HG02840 (cell line): ENCODE data around the gene TAX1BP3.

Experiments
- ATAC-seq: cut with Tn5 transposase; IDR thresholded peaks from one replicate; pipeline ENCODE4 v1.9.1; 2021; ENCODE audit warnings: mild to moderate bottlenecking, moderate library complexity, moderate number of reproducible peaks; ENCODE audit not compliant: unreplicated experiment, low FRiP score

TAX1BP3 gene

GRCh38 chr17:3689262-3690093, 21.1 kb upstream of the TAX1BP3 start:
- ATAC-seq, result no peak

GRCh38 chr17:3688852-3689261, 20.5 kb upstream of the TAX1BP3 start:
- ATAC-seq, result no peak

- ATAC-seq, result no peak
Observed at GRCh38 chr17:3688027-3688553, 19.7 kb upstream of the TAX1BP3 start.

DNA sequence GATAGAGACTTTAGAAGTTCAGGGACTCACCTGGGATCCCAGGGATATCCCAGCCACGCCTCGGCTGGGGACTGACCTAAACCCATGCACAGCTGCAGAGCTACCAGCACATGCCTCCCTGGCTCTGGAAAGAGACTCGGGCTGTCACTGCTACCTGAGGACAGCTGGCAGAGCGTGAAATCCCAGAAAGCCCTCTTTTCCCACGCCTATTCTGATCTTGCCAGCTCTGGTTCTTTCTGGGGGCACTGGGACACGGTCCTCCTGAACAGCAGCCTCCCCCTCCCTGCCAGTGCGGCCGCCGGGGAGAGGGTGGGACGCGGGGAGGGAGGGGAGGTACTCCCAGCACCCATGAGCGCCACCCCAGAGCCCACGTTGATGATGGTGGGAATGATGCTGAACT, 16.8 kb upstream of the TAX1BP3 start:
- ATAC-seq, result no peak

DNA sequence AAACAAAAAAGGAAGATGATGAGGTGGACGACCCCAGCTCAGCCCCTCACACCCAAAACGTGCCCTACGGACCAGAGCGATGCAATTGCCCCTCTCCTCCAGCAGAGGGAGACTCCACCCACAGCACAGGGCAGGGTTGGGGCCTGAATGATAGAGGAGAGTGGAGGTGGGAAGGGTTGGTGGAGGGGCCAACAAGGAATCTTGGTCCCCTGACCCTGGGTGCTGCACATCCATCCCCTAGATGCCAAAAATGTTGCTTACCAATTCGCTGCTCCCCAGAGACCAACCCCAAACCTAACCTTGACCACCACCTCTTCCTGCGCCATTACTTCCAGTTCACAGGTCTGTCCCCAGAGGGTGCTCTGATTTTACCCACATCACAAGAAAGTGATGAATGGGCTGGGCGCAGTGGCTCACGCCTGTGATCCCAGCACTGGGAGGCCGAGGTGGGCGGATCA, 14.7 kb upstream of the TAX1BP3 start:
- ATAC-seq, result no peak

DNA sequence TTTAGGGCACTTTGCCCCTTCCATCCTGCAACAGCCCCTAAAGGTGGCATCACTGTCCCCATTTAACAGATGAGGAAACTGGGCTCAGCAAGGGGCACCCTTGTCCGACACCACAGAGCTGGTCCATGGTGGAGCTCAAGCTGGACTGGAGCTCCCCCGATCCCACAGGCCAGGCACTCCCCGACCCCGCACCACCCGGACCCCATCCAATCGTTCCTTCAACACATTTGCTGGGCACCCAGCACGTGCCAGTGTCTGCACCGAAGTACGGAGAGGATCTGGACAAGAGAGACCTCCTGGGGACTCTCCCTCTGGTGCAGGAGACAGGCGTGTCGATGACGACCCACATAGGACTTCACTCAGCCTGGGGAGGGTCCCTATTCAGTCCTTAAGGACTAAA, 13.7 kb upstream of the TAX1BP3 start:
- no peak for ATAC-seq

- ATAC-seq, result no peak
Observed at GRCh38 chr17:3681565-3681964, 13.2 kb upstream of the TAX1BP3 start.

DNA sequence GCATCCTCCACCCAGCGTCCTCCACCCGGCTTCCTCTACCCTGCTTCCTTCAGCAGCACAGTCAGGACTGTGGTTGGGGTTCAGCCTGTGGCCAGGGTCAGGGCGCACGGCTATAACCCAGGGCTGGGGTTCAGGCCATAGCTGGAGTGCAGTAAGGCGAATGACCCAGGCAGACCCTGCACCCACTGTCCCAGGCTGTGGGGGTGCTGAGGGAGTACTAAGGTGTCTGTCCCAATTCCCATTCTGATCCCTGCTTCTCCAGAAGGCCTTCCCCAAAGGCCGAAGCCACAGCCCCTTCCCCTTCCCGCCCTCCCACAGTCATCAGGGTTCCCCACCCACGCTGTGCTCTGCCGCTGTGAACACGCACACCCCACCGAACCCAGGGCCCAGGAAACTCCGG, 12.7 kb upstream of the TAX1BP3 start:
- no peak for ATAC-seq

- no peak for ATAC-seq
Observed at GRCh38 chr17:3679531-3680126, 11.3 kb upstream of the TAX1BP3 start.

- ATAC-seq, result no peak
Observed at GRCh38 chr17:3678821-3679530, 10.6 kb upstream of the TAX1BP3 start.

- no peak for ATAC-seq
Observed at GRCh38 chr17:3678095-3678820, 9.9 kb upstream of the TAX1BP3 start.

- no peak for ATAC-seq
Observed at GRCh38 chr17:3675886-3676285, 7.5 kb upstream of the TAX1BP3 start.

- ATAC-seq, result no peak
Observed at GRCh38 chr17:3672571-3672970, 4.2 kb upstream of the TAX1BP3 start.

DNA sequence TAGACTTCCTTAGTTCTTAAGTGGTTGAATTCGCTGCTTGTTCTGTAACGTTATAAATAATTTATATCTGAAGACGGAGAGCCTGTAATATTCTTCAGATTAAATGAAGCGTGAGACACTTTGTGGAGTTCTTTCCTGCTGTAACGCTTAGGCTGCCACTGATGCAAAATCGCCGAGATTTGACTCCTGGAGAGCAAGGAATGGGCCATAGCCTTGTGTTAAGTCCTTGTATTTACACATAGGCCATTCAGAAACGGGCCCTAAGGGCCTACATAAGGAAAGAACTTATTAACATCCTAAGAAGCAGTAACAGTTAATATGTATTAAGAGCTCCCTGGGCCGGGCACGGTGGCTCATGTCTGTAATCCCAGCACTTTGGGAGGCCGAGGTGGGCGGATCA, 1.2 kb upstream of the TAX1BP3 start:
- ATAC-seq, result no peak

DNA sequence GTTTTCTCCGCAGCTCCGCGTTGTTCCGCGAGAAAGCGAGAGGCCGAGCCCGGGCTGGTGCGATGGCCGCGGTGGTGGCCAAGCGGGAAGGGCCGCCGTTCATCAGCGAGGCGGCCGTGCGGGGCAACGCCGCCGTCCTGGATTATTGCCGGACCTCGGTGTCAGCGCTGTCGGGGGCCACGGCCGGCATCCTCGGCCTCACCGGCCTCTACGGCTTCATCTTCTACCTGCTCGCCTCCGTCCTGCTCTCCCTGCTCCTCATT, 638 bp upstream of the TAX1BP3 start:
- ATAC-seq, result no peak

- no peak for ATAC-seq
Observed at GRCh38 chr17:3667366-3668278, 756 bp downstream of the TAX1BP3 start.

GRCh38 chr17:3666516-3666915, 1.9 kb downstream of the TAX1BP3 start:
- ATAC-seq, result no peak

- no peak for ATAC-seq
Observed at GRCh38 chr17:3665834-3666233, 2.5 kb downstream of the TAX1BP3 start.

- ATAC-seq, result no peak
Observed at GRCh38 chr17:3663102-3664011, 5.0 kb downstream of the TAX1BP3 start.
